Activated CD8-positive, alpha-beta memory T cell treated with anti-CD3 and anti-CD28 coated beads for 4 hours (primary cell): ENCODE results near the gene SLC9A9.

Source experiments
- DNase-seq, 2 donors: peaks; one replicate each; pipeline ENCODE4 v3.0.0-alpha.2; 2020; ENCODE audit warnings: low read depth in 2 of 2

The SLC9A9 gene

DNA sequence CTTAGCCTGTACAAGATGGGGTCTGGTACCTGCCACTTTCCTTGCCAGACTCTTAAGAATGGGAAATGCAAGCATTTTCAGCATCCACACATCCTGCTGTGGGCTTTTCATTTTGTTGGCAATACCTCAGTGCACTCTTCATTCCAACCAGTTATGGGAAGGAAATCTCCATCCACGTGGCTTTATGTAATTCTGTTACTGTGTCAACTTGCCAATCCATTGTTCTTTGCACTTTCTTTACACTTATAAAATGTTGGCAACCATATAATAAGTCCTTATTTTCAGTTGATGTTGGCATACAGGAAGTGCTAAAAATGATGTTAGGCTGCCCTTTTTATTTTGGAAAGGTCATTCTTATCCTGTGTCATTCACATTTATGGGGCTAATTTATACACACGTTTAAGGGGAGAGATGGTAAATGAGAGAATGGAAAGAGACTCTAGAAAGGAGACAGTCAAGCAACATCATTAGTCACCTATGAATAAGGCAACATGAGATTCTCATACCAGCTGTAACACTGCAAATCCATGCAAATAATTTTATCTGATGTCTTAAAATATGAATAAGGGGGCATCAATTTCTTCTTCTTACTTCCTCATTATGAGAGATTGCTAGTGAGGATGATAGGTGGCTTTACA, 490.0 kb downstream of the SLC9A9 start:
- DNase-seq: no peak

DNA sequence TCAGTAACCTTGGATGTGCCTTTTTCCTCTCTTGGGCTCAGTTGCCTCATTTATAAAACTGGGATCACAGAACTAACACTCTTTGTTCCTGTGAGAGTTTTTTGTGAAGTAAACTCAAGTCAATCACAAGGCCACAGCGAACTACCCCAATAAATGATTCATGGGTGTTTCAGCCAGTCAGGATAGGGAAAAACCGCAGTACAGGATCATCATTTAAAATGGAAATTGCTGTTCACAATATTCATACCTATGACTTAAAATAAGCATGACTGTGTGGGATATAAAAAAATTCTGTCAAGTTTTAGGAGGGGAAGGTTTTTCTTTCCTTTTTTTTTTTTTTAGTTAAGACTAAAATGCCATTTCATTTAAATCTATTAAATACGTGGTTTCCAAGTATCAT, 490.6 kb downstream of the SLC9A9 start:
- DNase-seq: no peak

DNA sequence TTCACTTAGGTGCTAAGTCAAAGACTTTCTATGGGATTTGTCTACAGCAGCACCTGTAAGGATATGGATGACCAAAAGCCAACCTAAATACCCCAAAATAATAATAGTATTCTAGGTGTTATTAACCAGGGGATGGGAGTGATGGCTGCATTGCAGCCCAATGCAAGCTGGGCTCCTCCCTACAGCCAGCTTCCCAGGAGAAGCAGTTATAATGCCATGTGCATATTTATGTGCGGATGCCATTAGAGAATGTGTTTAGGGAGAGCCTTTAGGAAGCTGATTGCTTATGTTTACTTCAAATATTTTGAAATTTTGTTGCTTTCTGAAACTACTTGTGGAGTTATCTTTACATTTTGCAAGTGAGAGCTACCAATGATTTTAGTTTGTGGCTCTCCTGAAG, 491.4 kb downstream of the SLC9A9 start:
- DNase-seq: no peak

DNA sequence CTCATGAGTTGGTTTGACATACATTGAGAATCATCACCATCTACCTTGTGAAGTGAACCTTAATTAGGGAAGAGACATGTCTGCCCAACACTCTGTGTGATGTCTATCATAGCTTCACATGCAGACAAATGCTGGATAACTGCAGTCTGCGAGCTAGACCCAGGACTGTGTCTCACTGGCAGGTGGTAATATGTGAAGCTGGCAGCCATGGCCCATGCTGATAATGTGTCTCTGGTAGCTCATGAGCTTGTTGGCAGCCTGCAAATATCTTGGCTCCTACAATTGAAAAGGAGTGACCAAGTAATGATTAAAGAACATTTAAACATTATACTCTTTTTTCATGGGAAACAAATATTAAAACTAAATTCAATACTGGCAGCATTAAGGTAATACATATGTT, 493.9 kb downstream of the SLC9A9 start:
- no peak for DNase-seq

DNA sequence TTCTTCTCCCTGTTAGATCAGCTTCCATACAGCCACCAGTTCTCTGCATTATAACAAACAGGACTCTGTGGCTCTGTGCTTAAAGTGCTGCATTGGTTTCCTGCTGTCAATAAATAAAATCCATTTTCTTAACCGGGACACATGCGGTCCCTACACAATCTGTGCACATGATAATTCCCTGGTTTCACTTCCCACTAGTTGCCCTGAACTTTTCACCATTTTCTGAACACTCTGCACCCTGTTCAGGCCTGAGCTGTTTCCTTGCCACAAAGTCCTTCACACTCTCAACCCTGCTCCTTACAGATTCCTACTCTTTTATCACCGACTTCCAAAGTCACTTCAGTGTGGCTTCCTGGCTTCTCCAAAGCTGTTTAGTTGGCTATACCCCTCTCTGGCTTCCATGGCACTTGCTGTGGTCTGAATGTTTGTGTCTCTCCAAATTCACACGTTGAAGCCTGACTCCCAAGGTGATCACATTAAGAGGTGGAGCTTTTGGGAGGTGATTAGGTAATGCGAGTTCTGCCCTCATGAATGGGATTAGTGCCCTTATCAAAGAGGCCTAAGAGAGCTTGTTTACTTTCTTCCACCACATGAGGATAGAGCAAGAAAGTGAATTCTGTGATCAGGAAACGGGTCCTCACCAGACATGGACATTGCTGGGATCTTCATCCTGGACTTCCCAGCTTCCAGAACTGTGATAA, 495.3 kb downstream of the SLC9A9 start:
- no peak for DNase-seq

DNA sequence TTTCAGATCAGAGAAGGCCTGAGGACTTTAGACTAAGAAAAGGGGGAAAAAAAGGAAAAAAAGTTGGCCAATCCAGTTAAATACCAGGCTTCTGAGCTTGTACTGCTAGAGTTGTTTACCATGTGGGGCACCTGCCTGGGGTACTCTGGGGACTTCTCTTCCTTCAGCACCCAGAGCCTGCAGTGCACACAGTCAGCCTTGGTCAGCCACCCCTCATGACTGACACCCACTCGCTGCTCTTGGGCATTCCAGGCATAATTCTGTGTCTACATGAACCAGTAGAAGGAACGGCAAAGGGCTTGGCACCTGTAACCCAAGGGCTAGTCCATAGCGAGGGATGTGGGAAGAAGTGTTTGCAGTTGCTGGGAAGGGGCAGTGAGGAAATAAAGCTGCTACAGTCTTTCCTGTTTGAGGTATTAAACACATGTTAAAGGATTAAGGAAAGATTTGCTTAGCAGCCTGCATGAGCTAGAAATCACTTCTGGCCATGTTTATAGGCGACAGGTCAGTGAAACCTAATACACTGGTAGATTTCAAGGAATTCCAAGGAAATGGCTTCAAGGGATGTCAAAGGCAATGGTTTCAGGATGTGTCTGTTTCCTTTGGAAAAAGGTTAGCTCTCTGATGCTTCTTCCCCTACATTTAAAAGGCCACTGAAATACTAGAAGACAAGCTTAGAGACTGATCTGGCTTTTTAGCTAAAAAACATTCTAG, 496.2 kb downstream of the SLC9A9 start:
- no peak for DNase-seq

DNA sequence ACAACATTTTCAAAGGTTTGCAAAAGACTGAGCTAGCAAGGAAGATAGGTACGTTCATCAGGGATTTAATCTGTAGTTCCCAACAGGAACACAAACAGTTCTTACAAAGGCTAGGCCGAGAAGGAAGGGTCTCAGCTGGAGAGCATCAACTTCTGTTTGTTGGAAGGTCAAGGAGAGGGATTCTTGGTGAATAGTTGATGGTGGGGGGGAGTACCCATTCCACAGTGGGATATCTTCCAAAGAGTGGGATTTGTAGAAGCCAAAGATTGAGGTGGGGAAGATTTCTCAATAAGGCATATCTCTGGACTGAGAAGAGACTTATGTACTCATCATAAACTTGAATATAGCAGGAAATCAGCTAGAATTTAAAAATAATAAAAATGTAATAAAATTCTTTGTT, 496.9 kb downstream of the SLC9A9 start:
- no peak for DNase-seq

DNA sequence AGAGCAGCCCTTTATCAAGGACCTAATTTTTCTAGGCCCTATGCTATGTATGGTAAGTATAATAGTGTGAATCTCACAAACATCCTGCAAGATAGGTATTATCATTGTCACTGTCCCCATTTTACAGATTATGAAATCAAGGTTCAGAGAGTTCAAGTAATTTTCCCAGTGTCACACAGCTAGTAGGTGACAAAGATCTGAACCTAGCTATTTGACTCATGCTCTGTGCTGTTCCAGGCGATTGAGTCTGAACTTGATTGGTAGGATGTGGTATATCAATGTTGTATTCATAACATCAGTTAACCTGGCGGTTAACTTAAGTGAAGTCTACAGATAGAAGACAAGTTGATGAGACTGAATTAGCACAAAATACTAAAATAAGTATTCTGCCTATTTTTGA, 498.8 kb downstream of the SLC9A9 start:
- no peak for DNase-seq

DNA sequence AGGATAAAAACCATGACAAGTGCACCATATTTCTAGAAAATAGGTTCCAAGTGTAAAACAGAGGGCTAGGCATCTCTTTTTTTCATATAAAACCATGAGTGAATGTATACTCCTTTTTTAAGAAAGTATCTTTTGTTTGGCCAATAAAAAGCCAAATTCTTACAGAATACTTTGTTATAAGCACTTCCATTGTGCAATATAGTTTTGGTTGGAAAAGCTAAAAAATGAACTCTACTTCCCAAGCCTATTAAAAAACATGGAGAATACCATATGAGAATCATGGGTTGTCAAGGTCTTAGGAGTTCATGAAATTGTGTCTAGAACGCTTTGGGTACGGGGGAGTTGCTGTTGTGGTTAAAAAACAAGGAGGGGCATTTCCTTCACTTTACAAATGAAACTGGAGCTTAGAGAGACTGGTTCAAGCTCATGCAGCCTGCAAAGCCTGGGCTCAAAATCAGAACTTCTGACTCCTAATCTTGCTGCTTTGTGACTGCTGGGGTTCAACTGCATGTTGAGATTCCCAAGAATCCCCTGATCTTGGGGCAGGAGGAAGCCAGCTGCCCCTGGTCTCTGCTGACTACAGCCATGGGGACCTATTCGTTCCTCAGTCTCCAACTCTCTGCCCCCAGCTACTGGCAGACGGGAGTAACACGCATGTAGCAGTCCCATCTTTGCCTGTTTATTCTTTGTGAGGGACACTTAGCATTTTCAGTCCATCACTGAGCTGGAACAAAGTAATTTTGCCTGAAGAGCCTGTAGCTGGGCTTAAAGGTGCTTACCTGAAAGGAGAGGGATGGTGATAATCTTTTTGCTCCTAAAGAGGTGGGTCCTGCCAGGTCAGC, 499.6 kb downstream of the SLC9A9 start:
- DNase-seq: no peak

DNA sequence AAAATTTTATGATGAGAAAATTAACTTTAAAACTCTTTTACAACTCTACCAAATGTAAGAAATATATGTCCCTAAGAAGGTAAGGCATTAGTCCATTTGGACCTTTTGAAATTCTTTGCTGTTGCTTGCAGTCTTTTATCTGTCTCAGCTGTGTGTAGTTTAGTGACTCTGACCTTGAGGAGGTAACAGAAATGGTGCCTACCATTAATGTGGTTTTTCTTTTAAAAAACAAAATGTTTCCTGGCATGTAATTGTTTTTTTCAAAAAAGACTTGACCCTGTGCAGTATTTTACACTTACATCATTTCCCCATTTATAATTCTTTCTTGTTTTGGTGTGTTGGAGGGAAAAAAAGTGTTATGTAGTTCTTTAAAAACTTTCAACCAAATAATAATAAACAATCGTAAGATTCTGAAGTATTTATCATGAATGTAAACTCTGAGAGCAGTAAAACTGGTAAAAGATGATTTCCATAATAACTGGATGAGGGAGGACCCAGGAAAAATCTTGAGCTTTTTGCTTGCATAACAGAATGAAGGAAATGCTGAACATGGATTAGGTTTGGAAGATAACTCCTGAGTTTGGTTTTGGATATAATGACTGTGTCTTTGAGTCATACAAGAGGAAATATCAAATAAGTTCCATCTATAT, 503.6 kb downstream of the SLC9A9 start:
- no peak for DNase-seq

DNA sequence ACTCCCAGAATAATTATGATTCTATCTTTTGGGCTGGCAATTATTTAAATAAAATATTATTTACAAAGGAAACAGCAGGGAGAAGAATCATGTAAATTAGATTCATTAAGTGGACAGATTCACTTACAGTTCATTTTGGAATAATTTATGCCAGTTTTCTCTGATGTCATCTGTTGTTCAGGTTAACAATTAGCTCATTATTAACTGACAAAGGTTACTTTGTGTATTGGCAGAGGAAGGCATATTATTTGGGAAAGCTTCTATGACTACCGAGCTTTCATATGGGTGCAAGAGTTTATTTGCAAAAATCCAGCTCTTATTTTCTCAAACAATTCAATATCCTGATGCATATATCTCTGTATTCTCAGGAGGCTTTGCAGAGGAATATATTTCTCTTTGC, 504.3 kb downstream of the SLC9A9 start:
- no peak for DNase-seq

DNA sequence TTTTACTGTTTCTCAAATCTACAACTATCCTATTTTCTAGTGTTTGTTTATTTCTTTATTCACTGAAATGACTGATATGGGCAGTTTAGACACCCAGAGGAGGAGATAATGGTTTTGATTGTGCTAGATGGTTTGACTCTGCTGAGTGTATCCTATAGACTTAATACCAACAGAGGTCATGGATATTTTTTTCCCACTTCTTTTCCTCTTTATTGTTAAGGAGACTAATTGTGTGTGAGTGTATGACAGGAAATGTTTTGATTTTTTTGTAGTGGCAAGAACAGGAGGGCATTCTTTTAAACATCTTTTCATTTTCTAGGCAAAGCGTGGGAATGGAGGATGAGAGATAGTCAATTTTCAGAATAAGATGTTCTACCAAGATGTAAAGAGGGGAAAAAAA, 505.2 kb downstream of the SLC9A9 start:
- no peak for DNase-seq

DNA sequence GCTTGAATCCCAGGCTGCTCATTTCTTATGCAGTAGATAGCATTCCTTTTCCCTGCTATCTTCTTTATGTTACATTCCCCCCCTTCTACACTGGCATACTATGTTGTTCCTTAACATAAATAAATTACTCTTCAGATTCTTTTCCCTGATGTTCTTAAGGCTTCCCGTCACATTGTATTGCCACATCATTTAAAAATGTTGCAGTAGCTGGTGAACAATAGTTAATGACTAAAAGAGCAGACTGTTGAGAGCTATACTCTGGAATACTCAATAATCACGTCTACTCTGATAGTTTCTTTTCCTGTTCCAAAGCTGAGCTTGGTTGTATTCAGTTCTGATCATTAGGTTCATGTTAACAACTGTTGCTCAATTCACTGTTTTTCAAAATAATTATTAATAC, 508.8 kb downstream of the SLC9A9 start:
- no peak for DNase-seq

DNA sequence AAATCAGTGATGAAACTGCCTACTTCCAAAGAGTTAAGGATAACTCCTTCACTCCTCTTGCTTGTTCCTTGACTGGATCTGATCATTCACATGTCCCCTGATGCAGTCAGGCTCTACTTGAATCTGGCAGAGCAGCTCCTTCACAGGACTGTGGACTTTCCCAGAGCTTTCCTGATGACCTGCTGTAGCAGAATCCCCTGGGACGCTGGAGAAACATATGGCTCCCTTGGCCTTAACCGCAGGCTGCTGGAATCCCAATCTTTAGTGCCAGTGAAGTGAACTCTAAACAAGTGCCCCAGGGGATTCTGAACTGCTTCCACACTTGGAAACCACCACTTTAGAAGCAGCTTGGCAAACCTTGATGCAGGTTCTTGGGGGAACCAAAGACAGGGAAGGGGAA, 510.9 kb downstream of the SLC9A9 start:
- no peak for DNase-seq

DNA sequence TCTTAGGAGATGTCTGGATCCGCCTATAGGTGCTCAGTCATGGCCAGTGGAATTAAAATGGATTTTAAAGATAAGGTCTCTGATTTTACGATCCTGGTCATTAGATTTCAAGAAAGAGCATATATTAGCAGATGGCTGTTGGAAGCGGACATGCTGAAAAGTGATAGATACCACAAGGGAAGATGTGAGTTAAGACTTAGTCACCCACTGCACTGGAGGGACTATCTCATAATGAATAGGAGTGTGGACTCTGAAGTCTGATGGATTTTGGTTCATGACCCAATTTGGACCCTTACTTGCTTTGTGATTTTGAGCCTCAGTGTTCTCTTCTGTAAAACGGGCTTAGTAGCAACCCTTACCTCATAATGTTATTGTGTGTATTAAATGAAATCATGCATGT, 514.0 kb downstream of the SLC9A9 start:
- DNase-seq: no peak

DNA sequence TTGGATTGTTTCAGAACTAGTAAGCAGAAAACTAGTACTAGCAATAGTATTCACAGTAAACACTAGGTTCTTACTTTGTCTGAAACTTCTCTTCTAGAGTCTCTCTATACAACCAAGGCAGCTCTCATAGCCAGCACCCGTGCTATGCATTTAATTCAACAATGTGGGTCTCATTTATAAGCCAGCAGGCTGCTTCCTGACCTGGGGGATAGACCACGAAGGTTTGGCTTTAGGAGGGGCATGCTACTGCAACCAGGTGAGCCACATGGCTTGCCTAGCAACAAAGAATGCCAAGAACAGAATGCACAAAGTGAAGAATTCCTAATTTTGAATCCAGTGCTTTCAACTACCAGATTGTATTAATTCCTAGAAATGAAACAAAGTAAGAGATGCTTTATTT, 514.9 kb downstream of the SLC9A9 start:
- DNase-seq: no peak

DNA sequence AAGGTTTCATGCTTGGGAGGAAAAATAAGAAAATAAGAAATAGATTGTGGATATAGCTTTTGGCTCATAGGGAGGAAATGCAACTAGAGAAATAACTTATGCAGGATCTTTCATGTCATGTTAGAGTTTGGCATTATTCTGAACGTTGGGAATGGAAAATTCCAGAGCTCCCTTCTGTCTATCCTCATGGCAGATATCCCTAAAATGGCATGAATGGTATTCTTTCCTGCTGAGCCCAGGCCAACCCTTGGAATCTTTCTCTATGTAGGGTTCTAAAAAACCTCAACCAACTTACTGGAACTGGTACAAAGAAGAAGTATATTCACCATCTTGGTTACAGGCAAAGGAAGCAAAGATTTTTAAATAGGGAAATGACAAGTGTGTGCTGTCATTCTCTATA, 516.2 kb downstream of the SLC9A9 start:
- no peak for DNase-seq

DNA sequence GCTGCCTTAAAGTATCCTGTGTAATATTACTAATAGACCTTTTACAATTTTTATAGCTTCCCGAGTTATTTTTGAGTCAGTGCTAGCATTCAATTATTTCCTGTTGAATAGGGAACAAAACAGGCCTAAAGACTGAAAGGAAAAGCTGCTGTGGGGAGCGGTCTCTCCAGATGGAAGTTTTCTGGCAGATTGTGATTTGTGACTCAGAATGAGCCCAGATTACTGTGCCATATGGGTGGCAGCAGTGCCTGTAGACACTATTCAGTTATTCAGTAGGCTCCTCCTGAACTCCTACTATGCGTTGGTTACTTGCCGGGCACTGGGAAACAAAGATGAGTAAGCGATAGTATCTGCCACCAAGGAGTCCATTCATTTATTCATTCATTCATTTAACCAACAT, 516.9 kb downstream of the SLC9A9 start:
- no peak for DNase-seq

DNA sequence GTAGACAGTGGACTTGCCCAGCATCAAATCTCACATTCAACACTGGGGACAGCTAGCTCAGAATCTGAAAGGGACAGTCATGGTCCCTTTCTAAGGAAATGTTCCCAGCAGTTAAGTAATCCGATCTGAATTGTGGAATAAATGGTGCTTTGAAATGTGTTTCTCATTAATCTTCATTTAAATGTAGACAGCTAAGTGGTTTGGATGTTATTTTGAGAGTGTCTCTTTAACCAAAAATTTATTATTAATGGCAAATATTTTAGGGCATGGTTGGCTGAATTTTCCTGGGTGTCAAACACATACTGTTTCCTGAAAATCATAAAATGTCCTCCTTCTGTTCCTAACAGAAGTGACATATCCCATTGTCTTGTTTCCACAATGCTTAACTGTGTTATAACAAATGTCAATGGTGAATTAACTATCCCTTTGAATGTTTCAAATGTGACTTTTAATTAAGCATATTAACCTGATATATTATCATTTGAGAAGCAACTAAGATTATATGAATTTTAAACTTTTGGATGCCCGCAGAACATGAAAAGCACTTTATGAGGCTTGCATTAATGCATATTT, 517.9 kb downstream of the SLC9A9 start:
- no peak for DNase-seq

DNA sequence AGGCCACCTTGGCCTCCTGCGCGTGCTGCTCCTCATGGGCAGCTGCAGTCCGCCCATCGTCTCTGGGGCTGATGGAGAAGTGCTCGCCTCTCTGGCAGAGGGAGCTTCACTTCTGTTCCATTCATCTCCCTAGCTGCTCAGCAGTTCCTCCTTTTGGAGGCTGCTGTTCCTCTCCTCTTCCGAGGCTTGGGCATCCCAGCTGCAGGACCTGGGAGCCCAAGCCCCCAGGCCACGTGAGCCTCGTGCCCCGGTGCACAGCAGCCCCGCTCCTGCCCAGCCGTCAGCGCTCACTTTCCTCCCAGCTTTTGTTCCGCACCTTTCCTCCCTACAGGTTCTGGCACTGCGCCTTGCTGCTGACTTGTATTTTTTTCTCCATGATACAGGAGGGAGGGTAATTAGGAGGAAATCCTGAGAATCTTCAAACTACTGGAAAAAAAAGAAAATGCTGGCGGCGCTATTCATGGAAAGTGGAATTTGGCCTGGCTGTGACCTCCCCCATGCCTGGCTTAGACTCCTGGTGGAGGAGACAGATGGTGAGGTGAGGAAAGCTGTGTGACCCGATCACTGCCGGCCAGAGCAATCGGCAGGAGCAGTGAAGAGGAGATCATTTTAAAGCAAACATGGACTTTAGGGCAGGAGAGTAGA, 518.6 kb downstream of the SLC9A9 start:
- DNase-seq: no peak

DNA sequence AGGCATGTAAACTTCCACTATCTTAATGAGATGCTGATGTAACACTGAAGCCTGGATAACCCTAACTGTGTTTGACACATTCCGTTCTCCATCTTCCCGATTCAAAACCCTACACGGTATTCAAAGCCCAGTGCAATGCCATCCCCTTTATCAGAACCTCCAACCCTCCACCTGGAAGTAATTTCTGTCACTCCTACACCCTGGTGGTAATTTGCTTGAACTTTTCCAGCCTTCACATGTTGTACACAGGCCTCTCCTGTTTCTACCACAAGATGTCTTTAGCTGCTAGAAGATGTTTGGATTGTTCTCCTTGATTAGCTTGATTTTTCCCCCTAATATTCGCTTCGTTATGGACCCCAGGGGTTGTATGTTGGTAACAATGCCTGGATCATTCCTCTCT, 519.8 kb downstream of the SLC9A9 start:
- no peak for DNase-seq
